ENCODE results near the gene SCN1B.

Gene SCN1B

DNA sequence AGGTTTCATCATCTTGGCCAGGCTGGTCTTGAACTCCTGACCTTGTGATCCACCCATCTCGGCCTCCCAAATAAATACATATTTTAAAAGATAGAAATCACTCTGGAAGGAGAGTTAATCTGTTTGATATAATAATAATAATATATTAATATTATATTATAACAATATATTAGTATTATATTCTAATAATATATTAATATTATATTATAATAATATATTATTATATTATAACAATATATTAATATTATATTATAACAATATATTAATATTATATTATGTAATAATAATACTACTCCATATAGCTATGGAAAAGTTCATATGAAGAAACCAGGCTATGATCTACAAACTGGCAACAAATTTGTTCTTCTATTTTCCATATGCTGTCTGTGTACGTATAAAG, 28.1 kb downstream of the SCN1B start:
- no peak for DNase-seq

DNA sequence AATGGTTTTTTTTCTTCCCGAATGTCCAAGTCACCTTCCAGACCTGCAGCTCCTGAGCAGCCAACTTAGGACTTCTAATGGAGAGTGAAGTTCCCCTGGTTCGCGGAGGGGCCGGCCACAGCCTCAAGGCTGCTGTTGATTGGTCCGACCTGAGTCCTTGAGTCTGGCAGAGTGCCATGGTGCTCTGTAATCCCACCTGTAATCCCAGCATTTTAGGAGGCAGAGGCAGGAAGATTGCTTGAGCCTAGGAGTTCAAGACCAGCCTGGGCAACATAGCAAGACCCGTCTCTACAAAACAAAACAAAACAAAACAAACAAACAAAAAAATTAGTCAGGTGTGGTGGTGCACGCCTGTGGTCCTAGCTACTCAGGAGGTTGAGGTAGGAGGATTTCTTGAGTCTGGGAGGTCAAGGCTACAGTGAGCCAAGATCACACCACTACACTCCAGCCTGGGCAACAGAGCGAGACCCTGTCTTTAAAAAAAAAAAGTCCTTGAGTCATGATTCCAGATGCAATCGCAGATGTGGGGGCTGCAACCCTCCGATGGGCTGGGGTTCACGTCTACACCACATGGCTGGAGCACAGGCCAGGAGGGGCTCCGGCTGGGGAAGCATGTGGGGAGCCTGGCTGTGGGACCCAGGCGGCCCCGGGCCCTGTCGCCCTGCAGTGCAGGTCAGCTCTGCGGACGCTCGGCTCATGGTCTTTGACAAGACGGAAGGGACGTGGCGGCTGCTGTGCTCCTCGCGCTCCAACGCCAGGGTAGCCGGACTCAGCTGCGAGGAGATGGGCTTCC, 28.9 kb downstream of the SCN1B start:
- no peak for DNase-seq

DNA sequence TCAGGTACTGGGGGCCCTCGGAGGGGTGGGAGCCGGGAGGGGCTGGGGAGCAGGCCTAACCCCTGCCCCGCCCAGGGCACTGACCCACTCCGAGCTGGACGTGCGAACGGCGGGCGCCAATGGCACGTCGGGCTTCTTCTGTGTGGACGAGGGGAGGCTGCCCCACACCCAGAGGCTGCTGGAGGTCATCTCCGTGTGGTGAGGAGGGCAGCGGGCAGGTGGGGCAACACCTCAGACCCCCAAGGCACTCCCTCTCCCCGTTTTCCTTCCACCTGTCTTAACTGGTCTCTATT, 29.5 kb downstream of the SCN1B start:
- no peak for DNase-seq

DNA sequence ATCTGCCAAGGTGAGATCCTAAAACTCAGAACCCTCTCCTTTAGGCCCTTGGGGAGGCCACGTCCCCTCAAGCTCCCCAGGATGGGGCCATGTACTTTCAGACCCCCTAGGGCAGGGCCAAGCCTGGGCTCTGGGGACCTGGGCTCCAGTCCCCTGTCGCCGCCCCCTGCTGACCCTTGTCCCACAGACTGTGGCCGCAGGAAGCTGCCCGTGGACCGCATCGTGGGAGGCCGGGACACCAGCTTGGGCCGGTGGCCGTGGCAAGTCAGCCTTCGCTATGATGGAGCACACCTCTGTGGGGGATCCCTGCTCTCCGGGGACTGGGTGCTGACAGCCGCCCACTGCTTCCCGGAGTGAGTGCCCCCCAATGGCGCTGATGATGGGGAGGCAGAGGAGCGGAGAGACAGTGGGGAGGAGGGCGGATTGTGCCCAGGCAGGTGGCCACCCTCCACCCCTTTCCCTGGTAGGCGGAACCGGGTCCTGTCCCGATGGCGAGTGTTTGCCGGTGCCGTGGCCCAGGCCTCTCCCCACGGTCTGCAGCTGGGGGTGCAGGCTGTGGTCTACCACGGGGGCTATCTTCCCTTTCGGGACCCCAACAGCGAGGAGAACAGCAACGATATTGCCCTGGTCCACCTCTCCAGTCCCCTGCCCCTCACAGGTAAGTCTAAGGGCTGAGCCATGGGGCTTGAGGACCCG, 30.0 kb downstream of the SCN1B start:
- no peak for DNase-seq

DNA sequence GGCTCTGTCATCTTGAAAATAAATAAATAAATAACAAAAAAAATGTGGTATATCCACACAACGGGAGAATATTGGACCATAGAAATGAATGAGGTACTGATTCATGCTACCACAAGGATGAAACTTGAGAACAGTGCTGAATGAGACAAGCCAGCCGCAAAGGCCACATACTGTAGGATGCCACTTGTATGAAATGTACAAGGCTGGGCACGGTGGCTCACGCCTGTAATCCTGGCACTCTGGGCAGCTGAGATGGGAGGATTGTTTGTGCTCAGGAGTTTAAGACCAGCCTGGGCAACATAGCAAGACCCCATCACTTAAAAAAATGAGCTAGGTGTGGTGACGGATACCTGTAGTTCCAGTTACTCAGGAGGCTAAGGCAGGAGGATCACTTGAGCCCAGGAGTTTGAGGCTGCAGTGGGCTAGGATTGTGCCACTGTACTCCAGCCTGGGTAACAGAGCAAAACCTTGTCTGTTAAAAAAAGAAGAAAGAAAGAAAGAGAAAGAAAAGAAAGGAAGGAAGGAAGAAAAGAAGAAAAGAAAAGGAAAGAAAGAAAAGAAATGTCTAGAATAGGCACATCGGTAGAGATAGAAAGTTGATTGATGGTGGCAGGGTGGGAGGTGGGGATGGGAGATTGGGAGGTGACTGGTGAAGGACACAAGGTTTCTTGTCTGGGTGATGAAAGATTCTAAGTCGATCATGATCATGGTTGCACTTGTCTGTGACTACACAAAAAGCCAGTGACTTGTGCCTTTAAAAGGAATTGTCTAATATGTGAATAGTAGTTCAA, 31.5 kb downstream of the SCN1B start:
- no peak for DNase-seq

DNA sequence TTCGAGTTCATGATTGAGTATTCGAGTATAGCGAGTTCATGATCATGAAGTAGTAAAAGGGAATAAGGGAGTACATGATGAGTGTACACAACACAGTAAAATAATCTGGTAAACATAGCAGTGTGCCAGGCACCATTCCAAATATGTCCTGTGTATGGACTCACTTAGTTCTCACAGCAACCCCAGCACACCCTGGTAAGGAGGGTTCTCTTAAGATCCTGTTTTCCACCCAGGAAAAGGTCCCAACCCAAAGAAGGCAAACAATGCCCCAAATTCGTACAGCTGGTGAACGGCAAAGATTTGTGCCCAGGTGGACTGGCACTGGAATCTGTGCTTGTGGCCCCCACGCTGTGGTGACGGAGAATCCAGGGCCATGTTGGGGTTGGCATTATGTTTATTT, 32.7 kb downstream of the SCN1B start:
- no peak for DNase-seq

DNA sequence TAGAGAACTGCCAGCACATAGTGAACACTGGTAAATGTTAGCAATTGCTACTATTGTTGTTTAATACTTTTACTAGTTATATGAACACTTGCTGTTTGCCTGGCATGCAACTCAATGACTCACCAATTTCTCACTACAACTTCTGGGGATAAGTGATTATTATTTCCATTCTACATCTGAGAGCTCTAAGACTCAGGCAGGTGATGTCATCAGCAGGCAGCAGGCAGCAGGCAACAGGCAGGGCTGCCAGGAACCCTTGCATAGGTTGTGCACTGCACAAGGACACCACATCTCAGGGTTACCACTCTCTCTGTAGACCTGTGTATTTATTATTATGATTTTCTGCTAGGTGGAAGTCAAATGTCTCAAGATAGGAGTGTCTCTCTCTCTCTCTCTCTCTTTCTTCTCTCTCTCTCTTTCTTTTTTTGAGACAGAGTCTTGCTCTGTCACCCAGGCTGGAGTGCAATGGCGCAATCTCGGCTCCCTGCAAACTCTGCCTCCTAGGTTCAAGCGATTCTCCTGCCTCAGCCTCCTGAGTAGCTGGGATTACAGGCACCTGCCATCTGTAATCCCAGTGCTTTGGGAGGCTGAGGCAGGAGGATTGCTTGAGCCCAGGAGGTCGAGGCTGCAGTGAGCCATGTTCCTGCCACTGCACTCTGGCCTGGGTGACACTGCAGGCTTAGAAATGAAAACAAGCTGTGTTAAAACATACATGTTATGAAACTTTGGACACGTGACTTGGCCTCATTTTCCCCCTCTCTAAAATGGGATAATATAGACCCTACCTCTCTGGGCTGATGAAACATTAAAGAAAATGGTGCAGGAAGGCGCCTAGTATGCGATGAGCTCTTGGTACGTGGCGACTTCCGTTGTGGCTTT, 33.9 kb downstream of the SCN1B start:
- DNase-seq, result peak; percentile 24

DNA sequence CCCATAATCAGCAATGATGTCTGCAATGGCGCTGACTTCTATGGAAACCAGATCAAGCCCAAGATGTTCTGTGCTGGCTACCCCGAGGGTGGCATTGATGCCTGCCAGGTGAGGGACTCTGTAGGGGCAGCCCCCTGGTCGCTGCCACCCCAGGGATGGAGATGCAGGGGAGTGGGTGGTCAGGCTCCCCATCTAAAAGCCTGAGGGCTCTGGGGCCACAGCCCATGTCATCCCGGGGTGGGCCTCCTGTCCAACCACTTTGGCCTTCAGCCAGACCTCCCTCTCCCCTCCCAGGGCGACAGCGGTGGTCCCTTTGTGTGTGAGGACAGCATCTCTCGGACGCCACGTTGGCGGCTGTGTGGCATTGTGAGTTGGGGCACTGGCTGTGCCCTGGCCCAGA, 35.3 kb downstream of the SCN1B start:
- no peak for DNase-seq

DNA sequence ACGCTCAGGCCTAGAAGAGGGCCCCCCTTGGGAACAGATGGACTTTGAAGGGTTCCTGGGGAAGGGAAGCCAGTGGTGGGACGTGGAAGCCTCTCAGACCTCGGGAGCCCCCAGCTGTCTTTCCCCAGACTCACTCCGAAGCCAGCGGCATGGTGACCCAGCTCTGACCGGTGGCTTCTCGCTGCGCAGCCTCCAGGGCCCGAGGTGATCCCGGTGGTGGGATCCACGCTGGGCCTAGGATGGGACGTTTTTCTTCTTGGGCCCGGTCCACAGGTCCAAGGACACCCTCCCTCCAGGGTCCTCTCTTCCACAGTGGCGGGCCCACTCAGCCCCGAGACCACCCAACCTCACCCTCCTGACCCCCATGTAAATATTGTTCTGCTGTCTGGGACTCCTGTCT, 35.9 kb downstream of the SCN1B start:
- DNase-seq, result no peak

DNA sequence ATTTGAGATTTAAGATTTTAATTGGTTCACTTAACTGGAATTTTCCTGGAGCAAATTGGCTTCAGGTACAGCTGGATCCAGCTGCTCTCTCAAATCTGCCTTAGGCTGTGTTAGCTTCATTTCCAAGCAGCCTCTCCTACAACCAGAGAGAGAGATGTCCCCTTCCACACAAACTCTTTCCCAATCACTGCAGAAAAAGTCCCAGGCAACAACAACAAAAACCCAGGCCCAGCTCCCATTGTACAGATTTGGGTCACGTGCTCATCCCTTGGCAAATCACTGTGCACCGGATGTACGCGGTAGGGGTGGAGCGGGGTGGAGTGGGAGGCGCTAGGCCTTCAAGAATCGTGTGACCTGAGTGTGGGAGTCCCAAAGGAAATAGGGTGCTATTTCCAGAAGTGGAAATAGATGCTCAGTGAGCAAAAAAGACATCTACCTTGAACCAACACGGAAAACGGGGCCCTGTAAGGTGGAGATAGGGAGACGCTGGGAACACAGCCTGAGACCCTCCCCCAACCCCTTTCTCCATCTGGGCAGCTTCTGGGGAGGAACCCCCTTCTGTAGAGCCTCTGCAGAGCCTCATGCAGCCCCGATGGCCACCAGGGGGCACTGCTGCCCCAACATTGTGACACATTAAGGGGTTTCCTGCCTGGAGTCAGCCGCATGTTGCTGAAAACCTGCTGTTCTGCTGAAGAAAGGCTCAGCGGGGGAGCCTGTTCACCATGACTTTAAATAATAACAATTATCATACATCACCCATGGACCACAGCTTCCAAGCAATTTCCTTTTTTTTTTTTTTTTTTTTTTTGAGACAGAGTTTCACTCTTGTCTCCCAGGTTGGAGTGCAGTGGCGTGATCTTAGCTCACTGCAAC, 36.7 kb downstream of the SCN1B start:
- peak; percentile 95 for DNase-seq

DNA sequence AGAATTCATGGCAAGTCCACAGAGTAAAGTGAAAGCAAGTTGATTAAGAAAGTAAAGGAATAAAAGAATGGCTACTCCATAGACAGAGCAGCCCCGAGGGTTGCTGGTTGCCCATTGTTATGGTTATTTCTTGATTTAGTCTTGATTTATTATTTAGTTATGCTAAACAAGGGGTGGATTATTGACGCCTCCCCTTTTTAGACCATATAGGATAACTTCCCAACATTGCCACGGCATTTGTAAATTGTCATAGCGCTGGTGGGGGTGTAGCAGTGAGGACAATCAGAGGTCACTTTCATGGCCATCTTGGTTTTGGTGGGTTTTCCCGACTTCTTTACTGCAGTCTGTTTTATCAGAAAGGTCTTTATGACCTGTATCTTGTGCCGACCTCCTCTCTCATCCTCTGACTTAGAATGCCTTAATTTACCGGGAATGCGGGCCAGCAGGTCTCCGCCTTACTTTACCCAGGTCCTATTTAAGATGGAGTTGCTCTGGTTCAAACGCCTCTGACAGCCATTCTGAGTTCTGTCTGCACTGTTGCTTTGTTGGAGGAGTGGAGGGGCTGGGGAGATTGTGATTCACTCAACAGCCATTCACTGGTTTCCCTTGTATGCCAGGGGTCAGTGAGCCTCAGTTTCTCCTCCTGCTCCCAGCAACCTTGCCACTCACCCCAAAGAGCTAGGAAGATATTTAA, 38.8 kb downstream of the SCN1B start:
- no peak for DNase-seq

DNA sequence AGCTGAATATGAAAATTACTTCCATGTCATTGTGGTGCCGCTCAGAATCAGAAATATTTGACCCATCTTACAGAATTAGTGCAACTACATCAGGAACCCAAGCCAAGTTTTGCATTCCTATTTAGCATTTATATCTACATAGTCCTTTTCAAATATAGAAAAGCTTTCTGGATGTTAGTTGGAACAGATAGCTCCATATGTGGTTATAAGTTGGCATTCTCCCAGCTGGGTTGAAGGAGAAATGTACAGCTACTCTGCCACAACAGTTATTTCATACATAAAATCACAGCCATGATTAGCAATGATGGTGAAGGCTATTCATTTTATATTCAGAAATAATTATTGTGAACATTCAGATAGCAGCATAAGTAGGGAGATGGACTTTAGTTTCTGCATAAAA, 39.4 kb downstream of the SCN1B start:
- DNase-seq, result no peak

DNA sequence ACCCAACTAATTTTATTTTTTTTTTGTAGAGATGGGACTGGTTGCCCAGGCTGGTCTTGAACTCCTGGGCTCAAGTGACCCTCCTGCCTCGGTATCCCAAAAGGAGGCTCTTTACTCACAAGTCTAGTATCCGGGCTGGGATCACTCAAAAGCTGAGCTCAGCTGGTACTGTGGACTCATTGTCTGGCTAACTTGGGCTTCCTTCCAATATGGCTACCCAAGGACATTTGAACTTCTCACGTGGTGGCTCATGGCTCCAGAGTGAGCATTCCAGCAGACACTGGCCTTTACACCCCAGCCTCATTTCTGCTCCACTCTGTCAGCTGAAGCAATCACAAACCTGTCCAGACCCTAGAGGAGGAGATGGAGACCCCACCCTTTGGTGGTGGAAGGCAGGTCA, 40.2 kb downstream of the SCN1B start:
- DNase-seq, result peak; percentile 11

DNA sequence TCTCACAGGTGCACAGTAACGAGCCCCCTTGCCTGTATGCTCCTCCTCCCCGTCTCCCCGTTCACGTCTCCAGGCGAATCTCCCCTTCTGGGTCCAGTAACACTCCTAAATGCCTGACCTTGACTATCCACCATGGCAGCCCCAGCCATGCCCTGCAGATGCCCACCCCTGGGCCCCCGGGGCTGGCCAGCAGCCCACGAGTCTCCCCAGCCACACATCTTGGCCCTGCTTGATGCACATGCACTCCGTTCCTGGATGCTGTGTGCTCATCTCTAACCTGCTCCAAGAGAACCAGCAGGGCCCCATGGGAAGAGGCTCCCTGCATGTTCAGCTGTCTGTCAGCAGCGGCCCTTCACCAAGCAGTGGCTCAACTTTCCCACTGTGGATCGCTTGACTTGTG, 43.2 kb downstream of the SCN1B start:
- no peak for DNase-seq

DNA sequence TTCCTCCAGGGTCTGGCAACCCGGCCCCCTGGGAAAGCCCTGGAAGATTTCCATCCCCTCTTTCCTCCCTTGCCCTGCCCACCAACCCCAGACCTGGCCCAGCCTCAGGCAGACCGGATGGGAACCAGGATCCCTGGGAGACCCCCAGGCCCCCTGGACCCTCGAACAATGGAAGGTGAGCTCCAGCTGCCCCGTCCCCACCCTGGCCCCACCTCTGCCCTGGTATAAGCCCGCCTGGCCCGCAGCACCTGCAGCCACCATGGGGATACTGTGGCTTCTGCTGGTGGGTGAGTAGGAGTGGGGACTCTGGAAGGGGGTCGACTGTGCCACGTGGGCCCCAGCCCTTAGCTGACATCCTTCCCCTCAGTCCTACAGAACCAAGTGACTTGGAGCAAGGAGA, 43.7 kb downstream of the SCN1B start:
- DNase-seq, result no peak

DNA sequence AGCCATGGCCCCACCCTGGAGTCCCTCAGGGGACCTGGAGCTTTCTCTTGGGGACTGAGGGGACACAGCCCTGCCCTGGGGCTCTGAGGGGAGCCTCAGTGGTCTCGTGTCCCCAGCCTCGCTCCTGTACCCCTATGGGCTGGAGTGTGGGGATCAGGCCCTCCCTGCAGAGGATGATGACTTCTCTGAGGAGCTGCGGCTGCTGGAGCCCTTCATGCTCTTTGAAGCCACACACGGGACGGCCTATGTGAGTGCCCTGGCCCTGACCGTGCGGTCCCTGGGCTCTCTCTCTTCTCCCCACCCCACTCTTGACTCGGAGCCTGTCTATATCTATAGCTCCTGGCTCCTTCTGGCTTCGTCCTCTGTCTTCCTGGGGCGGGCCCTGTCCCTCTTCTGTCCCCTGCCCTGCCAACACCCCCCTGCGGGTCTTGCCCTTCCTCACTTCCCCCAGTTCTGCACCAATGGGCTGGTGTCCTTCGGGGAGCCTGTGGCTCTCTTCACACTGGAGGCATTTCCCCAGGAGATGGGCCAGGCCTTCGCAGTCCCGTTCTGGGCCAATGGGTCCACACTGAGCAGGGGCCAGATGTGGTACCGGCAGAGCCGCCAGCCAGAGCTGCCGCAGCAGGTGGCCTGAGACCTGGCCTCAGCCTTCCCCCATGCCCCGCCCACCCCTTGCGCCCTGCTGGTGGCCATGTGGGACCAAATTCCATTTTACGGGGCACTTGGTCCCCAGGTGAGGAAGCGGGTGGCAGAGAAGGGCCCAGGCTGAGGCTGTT, 44.3 kb downstream of the SCN1B start:
- DNase-seq, result no peak

DNA sequence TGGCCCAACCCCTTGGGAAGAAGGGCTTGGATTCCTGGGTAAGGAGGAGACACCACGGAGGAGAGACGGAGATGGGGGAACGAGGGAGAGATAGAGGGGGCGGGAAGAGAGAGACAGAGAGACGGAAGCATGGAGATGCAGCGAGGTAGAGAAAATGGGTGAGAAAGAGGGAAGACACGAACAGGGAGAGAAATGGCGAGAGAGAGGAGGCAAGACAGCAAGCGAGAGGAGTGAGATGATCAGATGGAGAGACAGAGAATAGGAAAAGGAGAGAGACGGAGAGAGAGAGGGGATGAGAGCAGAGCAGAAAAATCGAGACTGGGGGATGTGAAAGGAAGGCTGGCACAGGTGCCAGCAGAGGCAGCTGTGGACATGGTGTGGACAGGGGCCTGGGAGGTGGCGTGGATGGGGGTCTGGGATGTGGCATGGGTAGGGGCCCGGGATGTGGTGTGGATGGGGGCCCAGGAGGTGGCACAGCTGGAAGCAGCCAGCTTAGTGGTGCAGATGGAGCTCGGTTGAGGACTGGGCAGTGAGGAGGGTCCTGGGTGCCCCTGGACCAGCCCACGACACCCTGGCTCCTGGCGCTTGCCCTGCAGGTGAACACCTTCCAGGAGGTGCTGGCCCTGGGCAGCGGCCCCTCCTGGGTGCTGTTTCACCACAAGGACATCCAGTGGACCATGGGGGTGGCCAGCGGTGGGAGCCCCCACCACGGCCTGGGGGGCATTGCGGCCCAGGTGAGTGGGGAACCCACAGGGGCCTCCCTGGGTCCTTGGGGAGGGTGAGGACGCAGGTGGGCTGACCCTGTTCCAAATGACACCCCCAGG, 45.1 kb downstream of the SCN1B start:
- no peak for DNase-seq

DNA sequence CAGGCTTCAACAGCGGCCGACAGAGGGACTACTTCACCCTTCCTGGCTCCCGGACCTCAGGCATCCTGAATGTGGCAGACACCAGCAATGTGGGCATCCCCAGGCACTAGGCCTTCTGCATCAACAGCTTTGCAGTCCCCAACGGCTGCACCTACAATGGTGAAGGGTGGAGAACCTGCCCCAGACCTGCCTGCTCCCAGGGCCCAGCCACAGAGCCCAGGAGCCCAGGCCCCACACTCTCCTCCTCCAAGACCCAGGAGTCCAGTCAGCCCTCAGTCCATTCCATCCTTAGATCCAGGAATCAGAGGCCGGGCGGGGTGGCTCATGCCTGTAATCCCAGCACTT, 45.7 kb downstream of the SCN1B start:
- no peak for DNase-seq

DNA sequence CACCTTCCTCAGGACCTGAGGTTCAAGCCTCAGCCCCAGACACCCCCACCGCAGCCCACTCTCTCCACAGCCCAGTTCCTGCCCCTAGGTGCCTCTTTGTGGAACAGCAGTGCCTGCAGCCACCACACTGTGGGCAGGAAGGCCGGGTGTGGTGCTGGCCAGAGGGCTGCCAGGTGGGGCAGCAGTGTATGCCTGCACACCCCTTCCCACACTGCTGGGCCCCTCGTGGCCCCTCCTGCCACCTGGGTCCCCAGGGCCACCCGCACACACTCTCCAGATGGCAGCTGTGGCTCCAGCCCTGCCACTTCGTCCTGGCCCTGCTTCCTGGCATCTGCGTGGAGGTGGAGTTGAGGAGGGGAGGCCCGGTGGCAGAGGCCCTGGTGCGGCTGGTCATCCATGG, 46.4 kb downstream of the SCN1B start:
- no peak for DNase-seq
